VCaP (cell line): ENCODE data around the gene GAGE2A.

Experiments
- H3K27ac ChIP-seq: fragments of 450-650 bp; 2 replicates; pipeline ENCODE4 v1.5.1; 2017
- CTCF ChIP-seq: fragments of 450-650 bp; conservative IDR thresholded peaks from 2 replicates; pipeline ENCODE4 v1.5.1; 2017; ENCODE audit warnings: mild to moderate bottlenecking, moderate library complexity

The GAGE2A gene

GRCh38 chrX:49627086-49627777 lies 37.9 kb downstream of the GAGE2A start:
- no peak overlapping the region for H3K27ac ChIP-seq
- no peak for TF ChIP-seq CTCF

- TF ChIP-seq CTCF, result no peak
- no peak overlapping the region for H3K27ac ChIP-seq
Measured at GRCh38 chrX:49644991-49645637, 55.8 kb downstream of the GAGE2A start.
